Aorta (tissue), 5 donors: ENCODE results near the gene SCYL1. TPM values are rescaled to one million over a fixed set of nuclear protein-coding genes. Genes with fewer than 3 reads are reported as not detected.
A peak's percentile ranks its signal among the peaks of the same experiment; 100 is the strongest.

Experiments used
- ATAC-seq: fragments of 200-7000 bp; cut with Tn5 transposase; one replicate; pipeline ENCODE4 v1.9.1; 2022; ENCODE audit warnings: moderate library complexity; ENCODE audit not compliant: low FRiP score
- DNase-seq, 2 donors: peaks; one replicate each; pipeline ENCODE4 v3.0.0-alpha.2; 2020
- H3K27ac ChIP-seq, 2 donors: one replicate each; pipeline ENCODE4 v1.5.1; 2013; ENCODE audit warnings: low read length in 2 of 2, mild to moderate bottlenecking in 2 of 2, moderate library complexity in 2 of 2, control low read depth in 1 of 2, inconsistent platforms in 1 of 2, low read depth in 1 of 2
- H3K27me3 ChIP-seq, 2 donors: one replicate each; pipeline ENCODE4 v1.6.1; 2013; ENCODE audit warnings: control low read depth in 1 of 2, low read length in 1 of 2, mild to moderate bottlenecking in 1 of 2, moderate library complexity in 1 of 2; ENCODE audit not compliant: insufficient read depth in 2 of 2, control insufficient read depth in 1 of 2
- H3K36me3 ChIP-seq, 2 donors: one replicate each; pipeline ENCODE4 v1.6.1; 2013; ENCODE audit warnings: control low read depth in 1 of 2, low read length in 1 of 2, mild to moderate bottlenecking in 1 of 2; ENCODE audit not compliant: insufficient read depth in 2 of 2, control insufficient read depth in 1 of 2
- H3K4me1 ChIP-seq, 2 donors: one replicate each; pipeline ENCODE4 v1.6.1; 2013; ENCODE audit warnings: low read length in 2 of 2, control low read depth in 1 of 2, mild to moderate bottlenecking in 1 of 2, moderate library complexity in 1 of 2; ENCODE audit not compliant: insufficient read depth in 2 of 2, control insufficient read depth in 1 of 2
- H3K4me3 ChIP-seq, 2 donors: one replicate each; pipeline ENCODE4 v1.5.1; 2013; ENCODE audit warnings: low read length in 2 of 2, control low read depth in 1 of 2, mild to moderate bottlenecking in 1 of 2
- H3K9me3 ChIP-seq: one replicate; pipeline ENCODE4 v1.6.1; 2013; ENCODE audit warnings: mild to moderate bottlenecking, low read length; ENCODE audit not compliant: control insufficient read depth
- WGBS, 2 donors: extraction: QIAGEN DNeasy Blood & Tissue Kit; methylation state at CpG; one replicate each; pipeline ENCODE4 v1.1.7; 2013; 5-methylcytosine and 5-hydroxymethylcytosine counted together
- intact Hi-C, 2 donors: fragments of 100-400 bp; cut with DNase I; formaldehyde crosslinking; loops; one replicate each; pipeline versions ENCODE4 v1.14.2 to v1.15.0; 2022
- long read RNA-seq, 2 donors: library from polyadenylated mRNA; unstranded; transcript quantifications; one replicate each; pipeline ENCODE4 v2.0.0, GENCODE V29; 2020 to 2021
- polyA plus RNA-seq, 2 donors: library from polyadenylated mRNA; stranded (reverse); fragments of 200-250 nt; gene quantifications; one replicate each; pipeline ENCODE4 v1.2.3, GENCODE V29; 2013
- total RNA-seq, 2 donors: library from RNA; stranded (reverse); fragmentation: NEBNext Ultra II Directional; extraction: Animal tissue kit (Norgen Biotek cat#: 25700); gene quantifications; one replicate each; pipeline ENCODE4 v1.2.1, GENCODE V29; 2021
- donor health status: healthy with polysubstance abuse.
- donor health status: Bipolar disorder and iron deficiency.
- donor health status: DM: no; HTN: no; CAD: no.
- donor health status: DM: no; HTN: no; CAD: no.
- donor health status: DM: yes; HTN: yes; CAD: no.

Gene SCYL1
- total RNA-seq (10 to 100 TPM; 74.0 to 74.4 TPM), polyA plus RNA-seq (10 to 100 TPM; 31.3 to 98.9 TPM)
- long read RNA-seq, donor 1, transcript SCYL1-201 (18 exons, 2,642 nt) = major isoform, 103 of 379 reads
- long read RNA-seq, donor 1, transcript SCYL1-203 (18 exons, 2,583 nt) = minor isoform, 58 of 379 reads
- long read RNA-seq, donor 1, partial matches to known transcripts = 123 of 379 reads
- long read RNA-seq, donor 1, other reads (novel, unspliced or antisense) = 93 of 379 reads
- long read RNA-seq, donor 2, transcript SCYL1-203 (18 exons, 2,583 nt) = minor isoform, 8 of 57 reads
- long read RNA-seq, donor 2, transcript SCYL1-201 (18 exons, 2,642 nt) = major isoform, 16 of 57 reads
- long read RNA-seq, donor 2, partial matches to known transcripts = 22 of 57 reads
- long read RNA-seq, donor 2, other reads (novel, unspliced or antisense) = 9 of 57 reads

DNA sequence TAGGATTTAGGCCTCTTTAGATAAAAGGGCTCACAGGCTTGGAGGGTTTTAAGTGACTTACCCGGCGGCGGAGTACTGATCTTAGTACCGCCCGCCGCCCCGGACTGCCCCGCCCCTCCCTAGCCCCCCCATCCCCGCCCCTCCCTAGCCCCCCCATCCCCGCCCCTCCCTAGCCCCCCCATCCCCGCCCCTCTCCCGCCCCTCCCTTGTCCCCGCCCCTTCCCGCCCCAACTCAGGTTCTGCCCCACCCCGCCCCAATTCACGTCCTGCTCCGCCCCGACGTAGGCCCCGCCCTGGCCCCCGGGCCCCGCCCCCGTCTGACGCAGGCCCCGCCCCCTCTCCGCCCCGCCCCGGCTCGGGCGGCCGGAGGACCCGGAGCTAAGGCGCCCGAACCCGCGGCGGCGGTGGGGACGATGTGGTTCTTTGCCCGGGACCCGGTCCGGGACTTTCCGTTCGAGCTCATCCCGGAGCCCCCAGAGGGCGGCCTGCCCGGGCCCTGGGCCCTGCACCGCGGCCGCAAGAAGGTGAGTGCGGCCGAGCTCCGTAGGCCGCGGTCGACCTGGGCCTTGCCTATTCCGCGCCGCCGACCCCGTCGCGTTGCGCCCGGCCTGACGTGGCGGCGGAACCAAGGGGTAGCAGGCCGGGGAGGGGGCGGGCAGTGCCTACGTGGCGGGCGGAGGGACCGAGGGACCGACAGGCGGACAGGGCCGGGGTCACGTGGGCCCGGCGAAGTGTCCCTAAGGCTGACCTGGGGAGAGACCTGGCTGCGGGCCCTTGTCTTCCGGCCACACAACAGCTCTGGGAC lies at the start of gene SCYL1:
Gene SCYL1, plus strand, starts transcription at position 343 of the 805 bp plus-strand sequence. Its CDS starts 71 bp downstream, at position 414.
- WGBS, 2 donors = 0 to 1% methylated on average over 41 to 79 of the region's 82 CpGs
- intact Hi-C loops = no loop called here
- no peaks in the 10 kb centered on the region for H3K9me3 ChIP-seq
- no peaks in the 10 kb centered on the region for H3K36me3 ChIP-seq
- H3K4me3 ChIP-seq = peak within 1 kb of the TSS; percentile 78 to 95
- peak within 1 kb of the TSS in 1 of 2 donors; percentile 78 for H3K27ac ChIP-seq
- peak; percentile 79 to 94 for DNase-seq
- no peaks in the 10 kb centered on the region for H3K27me3 ChIP-seq
- H3K4me1 ChIP-seq = no peaks in the 10 kb centered on the region
- ATAC-seq = peak; percentile 93

DNA sequence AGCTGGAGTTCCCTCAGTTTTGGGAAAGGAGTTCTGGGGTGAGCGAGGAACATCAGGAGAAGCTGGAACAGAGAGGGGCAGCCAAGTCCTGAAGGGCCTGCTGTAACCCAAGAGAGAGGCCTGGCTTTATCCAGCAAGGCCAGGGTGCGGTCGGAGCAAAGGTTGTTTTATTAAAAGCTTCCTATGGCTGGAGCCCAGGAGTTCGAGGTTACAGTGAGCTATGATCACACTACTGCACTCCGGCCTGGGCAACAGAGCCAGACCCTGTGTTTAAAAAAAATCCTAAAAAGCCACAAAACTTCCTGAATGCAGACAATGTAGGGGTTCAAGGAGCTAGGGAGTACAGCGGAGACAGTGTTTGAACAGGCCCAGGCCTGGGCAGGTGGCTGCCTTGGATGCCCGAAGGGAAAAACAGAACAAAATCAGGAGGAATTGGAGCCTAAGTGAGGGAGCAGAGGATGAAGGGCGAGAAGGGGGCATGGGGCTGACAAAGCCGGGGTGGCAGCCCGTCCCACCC lies 48.2 kb upstream of the SCYL1 start:
- no peaks in the 10 kb centered on the region for H3K4me1 ChIP-seq
- no peaks in the 10 kb centered on the region for H3K9me3 ChIP-seq
- no peaks in the 10 kb centered on the region for H3K36me3 ChIP-seq
- H3K4me3 ChIP-seq = peak overlapping the region; percentile 38 to 52
- peak overlapping the region; percentile 24 to 95 for H3K27ac ChIP-seq
- H3K27me3 ChIP-seq = no peaks in the 10 kb centered on the region
- DNase-seq (peak in 1 of 2 donors; percentile 49), ATAC-seq (no peak)
- intact Hi-C loops = no loop called here
- WGBS, 2 donors = 15 to 17% methylated on average over 10 of the region's 10 CpGs

DNA sequence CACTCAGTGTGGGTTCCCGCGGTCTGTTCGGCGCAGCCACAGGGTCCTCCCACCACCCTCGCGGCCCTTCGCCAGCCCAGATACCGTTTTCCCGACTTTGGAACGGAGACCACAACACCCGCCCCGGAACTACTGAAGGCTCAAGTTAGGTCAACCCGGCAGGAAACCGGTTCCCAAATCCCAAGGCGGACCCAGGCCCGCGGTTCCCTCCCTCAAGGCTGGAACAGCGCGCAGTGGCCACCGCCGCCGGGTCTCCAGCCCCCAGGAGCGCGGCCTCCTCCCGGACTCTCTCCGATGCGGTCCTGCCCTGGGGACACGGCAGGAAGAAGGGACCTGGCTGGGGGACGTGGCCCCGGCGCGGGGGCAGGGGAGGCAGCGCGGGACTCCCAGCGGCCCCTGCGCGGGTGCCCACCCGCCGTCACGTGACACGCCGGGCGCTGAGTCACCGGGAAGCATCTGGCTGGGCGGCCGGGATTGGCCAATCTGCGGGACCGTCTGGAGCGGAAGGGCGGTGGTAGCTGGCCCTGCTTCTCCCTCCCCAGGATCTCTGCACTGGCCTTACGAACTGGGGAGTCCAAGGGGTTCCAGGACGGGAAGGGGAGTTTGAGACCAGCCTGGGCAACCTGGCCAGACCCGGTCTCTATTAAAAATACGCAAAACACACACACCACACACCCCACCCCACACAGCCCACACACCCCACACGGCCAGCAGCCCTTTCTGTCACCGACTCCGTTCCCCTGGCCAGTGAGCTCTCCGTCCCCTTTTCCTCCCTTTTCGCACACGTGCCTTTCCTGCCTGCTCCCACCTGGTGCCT lies 47.5 kb upstream of the SCYL1 start:
- DNase-seq = peak; percentile 99
- no peaks in the 10 kb centered on the region for H3K4me1 ChIP-seq
- peak overlapping the region; percentile 38 to 52 for H3K4me3 ChIP-seq
- H3K27ac ChIP-seq = peak overlapping the region; percentile 86 to 95
- ATAC-seq = peak; percentile 92
- no peaks in the 10 kb centered on the region for H3K9me3 ChIP-seq
- no peaks in the 10 kb centered on the region for H3K27me3 ChIP-seq
- intact Hi-C loops = no loop called here
- H3K36me3 ChIP-seq = no peaks in the 10 kb centered on the region
- WGBS, 2 donors = 0 to 1% methylated on average over 50 to 60 of the region's 60 CpGs

DNA sequence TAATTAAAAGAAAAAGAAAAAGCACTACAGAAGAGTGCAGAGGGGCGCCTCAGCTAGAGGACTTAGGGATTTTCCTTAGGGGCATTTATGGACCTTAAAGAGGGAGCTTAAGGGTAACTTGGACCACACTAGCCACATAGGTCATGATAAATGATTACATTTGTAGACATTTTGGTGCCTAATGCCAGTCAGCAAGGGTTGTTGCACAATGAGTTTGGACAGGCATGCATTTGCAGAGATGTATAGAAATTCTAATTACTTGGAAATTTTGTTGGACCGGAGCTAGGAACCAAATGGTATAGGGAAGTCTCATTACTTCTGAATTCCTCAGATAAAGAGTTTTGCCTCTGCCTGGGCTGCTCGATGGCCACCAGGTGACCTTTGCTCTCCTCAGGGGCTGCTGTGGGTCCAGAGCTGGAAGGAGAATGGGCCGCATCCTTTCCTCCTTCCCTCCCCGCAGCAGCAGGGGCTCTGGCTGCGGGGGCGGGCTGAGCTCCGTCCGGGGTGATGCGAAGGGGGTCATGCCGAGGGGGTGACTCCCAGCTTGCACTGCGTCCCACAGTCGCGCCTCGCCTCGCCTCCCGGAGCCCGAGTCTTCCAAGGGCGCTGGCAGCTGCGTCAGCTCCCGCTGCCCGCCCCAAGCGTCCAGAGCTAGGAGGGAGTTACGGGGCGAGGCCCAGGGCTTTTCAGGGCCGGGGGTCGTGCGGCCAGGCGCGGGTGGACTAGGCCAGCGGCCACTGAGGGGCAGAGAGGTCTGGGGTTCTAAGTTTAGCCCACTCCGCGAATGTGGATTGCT lies 46.3 kb upstream of the SCYL1 start:
- Histone ChIP-seq H3K36me3 (no peaks in the 10 kb centered on the region), H3K4me1 (no peaks in the 10 kb centered on the region), H3K27ac (peak overlapping the region; percentile 98 to 99), H3K9me3 (no peaks in the 10 kb centered on the region), H3K4me3 (no peak overlapping the region), H3K27me3 (no peaks in the 10 kb centered on the region)
- DNase-seq = peak; percentile 79 to 89
- WGBS, 2 donors = 16 to 19% methylated on average over 33 of the region's 33 CpGs
- intact Hi-C loops = no loop called here
- peak; percentile 60 for ATAC-seq

GRCh38 chr11:65479184-65480145 lies 45.4 kb upstream of the SCYL1 start:
- DNase-seq (peak; percentile 67 to 82), ATAC-seq (peak; percentile 66)
- Histone ChIP-seq H3K36me3 (no peaks in the 10 kb centered on the region), H3K4me3 (no peak overlapping the region), H3K27ac (peak overlapping the region; percentile 98 to 99), H3K27me3 (no peaks in the 10 kb centered on the region), H3K4me1 (no peaks in the 10 kb centered on the region), H3K9me3 (no peaks in the 10 kb centered on the region)
- 17 to 20% methylated on average over 11 of the region's 11 CpGs for WGBS, 2 donors
- intact Hi-C loops = no loop called here

DNA sequence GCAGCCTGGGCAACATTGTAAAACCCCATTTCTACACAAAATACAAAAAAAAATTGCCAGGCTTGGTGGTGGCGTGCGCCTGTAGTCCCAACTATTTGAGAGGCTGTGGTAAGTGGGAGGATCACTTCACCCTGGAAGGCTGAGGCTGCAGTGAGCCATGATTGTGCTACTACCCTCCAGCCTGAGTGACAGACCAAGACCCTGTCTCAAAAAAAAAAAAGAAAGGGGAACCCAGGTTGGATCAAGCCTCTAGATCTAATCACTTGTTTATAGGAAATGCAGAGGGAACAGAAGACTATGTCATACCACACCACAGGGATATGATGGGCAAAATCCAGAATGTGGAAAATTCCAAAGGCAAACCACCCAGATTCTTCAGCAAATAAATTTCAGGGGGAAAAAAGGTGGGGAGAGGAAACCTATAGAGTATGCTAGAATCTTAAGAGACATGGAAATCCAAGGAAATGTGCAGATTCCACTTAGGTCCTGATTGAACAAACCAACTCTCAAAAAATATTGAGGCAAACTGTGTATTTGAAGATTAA lies 42.5 kb upstream of the SCYL1 start:
- H3K4me1 ChIP-seq = no peaks in the 10 kb centered on the region
- no peak for ATAC-seq
- intact Hi-C loops = no loop called here

DNA sequence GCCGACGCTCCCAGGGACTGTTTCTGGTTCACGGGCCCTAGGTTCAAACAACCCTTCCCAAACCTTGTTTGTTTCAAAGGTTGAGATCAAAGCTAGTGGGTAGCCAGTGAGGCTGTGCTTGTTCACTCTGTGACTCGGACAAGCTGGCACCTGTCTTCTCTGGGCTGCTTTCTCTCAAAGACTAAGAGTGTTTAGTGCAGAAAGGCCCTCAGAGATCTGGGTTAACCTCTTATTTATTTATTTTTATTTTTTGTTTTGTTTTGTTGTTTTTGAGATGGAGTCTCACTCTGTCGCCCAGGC lies 39.0 kb upstream of the SCYL1 start:
- 13 to 14% methylated on average over 5 of the region's 5 CpGs for WGBS, 2 donors
- H3K36me3 ChIP-seq = no peaks in the 10 kb centered on the region
- no peak overlapping the region for H3K4me3 ChIP-seq
- H3K4me1 ChIP-seq = peaks cover 0 to 2% of the 10 kb centered on the region in 2 donors
- no peaks in the 10 kb centered on the region for H3K9me3 ChIP-seq
- H3K27ac ChIP-seq = peak overlapping the region; percentile 52 to 87
- ATAC-seq = no peak
- intact Hi-C loops = no loop called here
- peak in 1 of 2 donors; percentile 30 for DNase-seq
- H3K27me3 ChIP-seq = no peaks in the 10 kb centered on the region

More for the DNA sequence above, 42.5 kb upstream of the SCYL1 start:
- Histone ChIP-seq H3K27ac (peak overlapping the region in 1 of 2 donors; percentile 37), H3K27me3 (no peaks in the 10 kb centered on the region), H3K4me3 (no peak overlapping the region), H3K36me3 (no peaks in the 10 kb centered on the region), H3K9me3 (no peaks in the 10 kb centered on the region)
- peak; percentile 21 to 22 for DNase-seq
- 96 to 97% methylated on average over 2 of the region's 2 CpGs for WGBS, 2 donors
